Measurements from ENCODE around the gene CRTC3.
"Not testable (repeated sequence)": the region's sequence is repeated elsewhere in the genome, so short reads cannot be mapped to it uniquely, and the experiment has no call there.

CRTC3 gene

DNA sequence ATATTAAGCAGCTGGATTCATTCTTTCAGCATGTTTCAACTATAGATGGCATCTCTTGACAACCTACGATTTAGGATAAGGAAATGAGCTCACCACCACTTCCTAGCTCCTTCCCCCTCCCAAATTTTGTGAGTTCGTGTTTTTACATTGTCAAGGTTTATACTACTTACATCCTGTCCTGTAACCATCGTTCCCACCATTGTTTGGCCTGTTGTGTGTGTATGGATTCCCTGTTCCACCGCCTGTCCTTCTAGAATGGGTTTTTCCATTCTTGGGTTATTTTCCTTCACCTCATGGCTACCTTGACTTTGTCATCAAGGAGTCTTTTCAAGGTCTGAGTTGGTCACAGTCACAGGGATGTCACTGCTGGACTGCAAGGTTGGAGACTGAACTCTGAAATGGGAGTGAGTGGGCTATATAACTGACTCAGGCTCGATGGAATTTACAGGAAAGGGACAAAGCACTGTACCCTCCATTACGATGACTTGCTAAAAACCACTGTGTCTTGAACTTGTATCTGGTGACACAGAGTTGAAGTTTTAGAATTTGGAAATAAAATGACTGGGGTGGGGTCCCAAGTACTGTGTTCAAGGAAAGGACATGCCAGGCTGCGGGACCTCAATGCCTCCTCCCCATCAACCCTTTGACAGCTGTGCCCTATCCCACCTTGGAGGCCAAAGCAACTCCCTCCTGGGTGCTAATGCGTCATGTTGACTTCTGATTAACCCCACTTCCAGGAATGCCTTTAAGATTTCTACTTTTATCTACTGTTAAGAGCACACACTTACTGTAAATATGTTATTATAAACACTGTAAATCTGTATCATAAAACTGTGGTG, 120.6 kb downstream of the CRTC3 start:
- DNase-seq (ENCODE audit: low spot score), result no peak

DNA sequence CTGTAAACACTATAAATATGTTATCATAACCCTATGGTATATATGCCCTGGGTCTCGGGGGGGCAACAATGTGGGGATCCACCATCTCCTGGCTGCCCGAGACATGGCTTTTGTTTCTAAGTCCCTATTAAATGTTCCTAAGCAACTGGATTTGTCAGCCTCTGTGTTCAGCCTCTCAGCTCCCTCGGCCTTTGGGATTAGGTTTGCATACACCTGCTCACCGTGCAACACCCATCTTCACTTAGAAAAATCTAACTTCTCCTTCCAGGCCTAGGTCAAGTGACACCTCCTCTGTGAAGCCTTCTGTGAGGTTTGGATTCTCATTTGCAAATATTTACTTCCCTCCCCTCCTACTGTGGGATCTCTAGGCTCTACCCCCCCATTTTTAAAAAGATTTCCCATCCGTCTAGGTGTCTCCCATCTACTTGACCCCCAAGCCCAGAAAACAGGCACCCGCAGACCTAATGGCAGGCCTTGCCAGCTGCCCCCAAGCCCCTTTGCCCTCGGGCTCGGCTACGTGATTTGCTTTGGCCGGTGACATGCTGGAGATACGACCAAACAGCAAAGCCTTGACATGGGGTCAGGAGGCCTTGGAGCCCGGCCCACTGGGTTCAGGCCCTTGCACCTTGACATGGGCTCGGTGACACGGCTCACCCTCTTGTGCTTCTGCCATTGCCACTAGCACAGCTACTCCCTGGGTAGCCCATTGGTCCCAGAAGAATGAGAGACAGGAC, 121.4 kb downstream of the CRTC3 start:
- DNase-seq (ENCODE audit: low spot score), result no peak

DNA sequence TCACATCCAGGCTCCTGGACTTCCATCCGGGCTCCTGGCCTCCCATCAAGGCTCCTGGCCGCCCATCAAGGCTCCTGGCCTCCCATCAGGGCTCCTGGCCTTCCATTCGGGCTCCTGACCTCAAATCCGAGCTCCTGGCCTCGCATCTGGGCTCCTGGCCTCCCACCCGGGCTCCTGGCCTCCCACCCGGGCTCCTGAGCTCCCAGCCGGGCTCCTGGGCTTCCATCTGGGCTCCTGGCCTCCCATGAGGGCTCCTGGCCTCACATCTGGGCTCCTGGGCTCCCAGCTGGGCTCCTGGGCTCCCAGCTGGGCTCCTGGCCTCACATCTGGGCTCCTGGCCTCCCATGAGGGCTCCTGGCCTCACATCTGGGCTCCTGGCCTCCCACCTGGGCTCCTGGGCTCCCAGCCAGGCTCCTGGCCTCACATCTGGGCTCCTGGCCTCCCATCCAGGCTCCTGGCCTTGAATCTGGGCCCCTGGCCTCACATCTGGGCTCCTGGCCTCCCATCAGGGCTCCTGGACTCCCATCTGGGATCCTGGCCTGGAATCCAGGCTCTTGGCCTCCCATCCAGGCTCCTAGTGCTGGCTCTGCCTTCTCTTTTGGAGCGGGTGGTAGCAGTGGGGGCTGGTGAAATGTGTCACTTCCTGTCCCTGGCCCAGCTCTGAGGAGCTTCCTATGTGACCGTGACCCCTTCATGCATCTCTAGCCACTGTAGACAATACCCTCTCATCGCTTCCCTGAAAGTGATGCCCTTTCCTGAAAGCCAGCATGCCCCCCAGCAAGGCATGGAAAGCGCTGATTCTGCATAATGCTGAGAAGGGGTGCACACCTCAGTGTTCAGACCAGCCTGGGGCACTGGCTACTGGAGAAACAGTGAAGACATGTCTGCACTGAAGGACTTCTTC, 124.8 kb downstream of the CRTC3 start:
- no peak for DNase-seq (ENCODE audit: low spot score)

DNA sequence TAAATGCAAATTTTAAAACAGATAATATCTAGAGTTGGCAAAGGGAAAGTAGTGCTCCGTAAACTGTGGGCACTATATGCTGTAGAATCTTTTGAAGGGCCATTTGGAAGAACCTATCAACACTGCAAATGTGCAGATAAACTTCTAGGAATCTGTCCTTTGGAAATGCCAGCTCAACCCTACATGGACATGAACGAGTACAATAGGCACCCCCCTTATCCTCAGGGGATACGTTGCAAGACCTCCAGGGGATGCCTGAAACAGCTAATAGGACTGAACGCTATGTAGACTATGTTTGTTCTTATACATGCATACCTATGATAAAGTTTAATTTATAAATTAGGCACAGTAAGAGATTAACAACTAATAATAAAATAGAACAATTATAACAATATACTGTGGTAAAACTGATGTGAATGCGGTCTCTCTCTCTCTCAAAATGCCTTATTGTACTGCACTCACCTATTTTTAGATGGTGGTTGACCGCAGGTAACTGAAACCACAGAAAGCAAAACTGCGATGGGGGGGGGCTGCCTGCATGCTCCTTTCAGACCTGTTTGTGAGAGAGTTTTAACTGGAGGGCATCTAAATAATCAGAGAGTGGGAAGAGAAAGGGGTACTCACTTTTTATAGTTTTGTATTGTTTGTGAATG, 127.9 kb downstream of the CRTC3 start:
- peak; percentile 22 for DNase-seq (ENCODE audit: low spot score)

DNA sequence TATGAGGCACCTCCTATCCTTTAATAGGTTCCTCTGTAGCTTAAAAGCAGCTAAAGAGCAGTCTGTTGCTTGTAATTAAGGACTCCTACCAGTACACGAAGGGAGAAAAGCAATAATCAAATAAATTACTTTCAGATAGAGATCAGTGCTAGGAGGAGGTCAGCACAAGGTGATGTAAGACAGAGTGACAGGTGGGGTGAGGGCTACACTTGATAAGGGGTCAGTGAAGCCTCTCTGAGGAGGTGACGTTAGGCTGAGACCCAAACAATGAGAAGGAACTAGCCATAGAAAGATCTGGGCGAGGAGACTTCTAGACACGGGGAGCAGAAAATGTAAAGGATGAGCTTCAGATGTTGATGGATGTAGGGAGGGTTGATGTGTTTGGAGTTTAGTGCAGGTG, 129.8 kb downstream of the CRTC3 start:
- DNase-seq (ENCODE audit: low spot score), result no peak

DNA sequence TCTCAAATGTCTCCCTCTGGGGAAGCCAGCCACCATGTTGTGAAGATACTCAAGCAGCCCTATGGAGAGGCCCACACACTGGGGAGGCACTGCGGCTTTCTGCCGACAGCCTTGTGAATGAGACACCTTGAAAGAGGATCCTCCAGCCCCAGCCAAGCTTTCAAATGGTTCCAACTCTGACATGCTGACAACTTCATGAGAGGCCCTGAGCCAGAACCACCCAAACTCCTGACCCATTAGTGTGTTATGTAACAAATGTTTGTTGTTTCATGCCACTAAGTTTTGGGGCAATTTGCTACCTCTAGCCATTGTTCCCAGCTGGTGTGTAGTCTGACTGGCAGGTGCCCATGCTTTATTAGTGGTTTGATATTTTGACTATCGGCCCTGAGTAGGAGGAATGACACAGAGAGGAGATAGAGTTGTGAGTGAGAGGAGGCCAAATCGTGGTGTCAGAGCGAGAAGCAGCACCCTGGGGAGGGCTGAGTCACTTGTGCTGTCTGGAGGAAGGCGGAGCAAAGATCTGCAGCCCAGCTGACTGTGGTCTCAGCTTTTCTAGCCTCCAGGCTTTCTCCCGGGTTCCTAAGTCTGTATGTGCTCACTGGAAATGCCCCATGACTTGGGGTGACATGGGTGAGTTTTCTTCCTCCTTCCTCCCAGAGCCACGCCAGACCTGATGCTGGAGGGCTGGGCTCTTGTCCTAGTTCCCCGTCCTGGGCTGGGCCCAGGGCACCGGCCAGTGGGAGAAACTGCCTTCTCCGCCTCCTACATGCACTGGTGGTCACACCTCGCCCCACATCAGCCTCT, 130.7 kb downstream of the CRTC3 start:
- peak; percentile 45 for DNase-seq (ENCODE audit: low spot score)

DNA sequence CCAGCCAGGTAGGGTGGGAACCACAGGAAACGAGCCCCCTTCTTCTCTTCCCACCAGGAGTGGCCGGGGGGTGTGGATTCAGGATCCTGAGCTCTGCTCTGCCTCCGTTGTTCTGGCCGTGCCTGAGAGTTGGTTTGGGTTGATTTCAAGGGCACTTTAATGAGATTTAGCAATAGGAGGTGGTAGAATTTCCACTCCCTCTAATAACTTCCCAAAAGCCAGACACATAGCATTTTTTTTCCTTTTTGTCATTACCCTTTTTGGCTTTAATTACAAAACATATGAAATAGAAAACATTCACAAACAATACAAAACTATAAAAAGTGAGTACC, 131.2 kb downstream of the CRTC3 start:
- not testable (repeated sequence) for DNase-seq (ENCODE audit: low spot score)

DNA sequence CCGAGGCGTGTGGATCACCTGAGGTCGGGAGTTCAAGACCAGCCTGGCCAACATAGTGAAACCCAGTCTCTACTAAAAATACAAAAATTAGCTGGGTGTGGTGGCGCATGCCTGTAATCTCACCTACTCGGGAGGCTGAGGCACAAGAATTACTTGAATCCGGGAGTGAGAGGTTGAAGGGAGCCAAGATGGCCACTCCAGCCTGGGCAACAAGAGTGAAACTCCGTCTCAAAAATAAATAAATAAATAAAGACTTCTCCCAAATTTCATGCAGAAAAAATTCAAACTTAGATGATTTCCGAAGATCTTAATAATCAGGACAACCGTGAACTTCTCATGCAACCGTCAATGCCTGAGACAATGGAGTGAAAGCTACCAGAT, 134.3 kb downstream of the CRTC3 start:
- DNase-seq (ENCODE audit: low spot score), result not testable (repeated sequence)

DNA sequence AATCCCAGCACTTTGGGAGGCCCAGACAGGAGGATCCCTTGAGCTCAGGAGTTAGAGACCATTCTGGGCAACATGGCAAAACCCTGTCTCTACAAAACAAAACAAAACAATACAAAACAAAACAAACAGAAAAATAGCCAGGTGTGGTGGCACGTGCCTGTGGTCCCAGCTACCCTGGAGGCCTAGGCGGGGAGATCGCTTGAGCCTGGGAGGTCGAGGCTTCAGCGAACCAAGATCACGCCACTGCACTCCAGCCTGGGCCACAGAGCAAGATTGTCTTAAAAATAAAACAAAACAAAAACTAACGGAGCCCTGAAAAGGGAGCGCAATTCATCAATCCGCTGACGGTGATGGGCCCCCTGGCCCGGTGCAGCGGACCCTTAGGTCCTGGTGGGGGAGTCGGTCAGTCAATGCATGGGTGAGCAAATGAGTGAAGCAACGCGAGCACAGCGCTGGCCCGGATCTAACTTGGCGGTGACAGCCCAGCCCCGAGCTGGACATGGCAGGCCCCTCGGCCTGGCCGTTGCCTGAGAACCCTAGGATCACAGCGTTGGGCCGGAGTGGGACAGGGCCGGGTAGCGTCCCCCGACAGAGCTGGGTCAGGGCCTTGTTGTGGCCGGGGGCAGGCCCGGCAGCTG, 135.0 kb downstream of the CRTC3 start:
- peak; percentile 31 for DNase-seq (ENCODE audit: low spot score)

DNA sequence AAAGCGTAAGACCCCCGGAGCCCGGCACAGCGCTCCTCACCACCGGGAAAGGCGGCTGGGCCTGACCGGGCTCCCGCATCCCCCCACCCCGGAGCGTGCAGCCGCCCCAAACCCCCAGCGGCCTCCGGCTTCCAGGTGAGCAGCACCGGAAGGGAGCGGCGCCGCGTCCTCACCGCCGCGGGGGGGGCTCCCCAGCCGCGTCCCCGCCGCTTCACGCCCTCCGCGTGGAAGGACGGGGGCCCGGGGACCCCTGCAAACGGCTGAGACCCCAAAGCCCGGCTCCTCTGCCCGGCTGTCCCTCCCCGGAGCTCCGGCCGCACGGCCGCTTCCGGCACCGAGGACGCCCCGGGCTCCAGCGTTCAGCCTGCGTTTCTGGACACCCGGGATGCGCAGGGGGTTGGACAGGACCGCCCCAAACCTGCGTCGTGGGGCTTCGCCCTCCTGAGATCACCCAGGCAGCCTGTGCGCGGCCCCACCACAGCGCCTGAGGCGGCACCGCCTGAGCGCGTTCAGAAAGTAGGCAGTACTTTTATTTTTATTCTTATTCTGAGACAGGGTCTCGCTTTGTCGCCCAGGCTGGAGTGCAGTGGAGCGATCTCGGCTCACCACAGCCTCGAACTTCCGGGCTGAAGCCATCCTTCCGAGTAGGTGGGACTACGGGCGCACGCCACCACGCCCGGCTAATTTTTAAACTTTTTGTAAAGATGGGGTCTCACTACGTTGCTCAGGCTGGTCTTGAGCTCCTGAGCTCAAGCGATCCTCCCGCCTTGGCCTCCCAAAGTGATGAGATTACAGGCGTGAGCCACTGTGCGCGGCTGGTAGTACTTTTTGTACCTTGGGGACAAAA, 135.8 kb downstream of the CRTC3 start:
- peak; percentile 74 for DNase-seq (ENCODE audit: low spot score)

DNA sequence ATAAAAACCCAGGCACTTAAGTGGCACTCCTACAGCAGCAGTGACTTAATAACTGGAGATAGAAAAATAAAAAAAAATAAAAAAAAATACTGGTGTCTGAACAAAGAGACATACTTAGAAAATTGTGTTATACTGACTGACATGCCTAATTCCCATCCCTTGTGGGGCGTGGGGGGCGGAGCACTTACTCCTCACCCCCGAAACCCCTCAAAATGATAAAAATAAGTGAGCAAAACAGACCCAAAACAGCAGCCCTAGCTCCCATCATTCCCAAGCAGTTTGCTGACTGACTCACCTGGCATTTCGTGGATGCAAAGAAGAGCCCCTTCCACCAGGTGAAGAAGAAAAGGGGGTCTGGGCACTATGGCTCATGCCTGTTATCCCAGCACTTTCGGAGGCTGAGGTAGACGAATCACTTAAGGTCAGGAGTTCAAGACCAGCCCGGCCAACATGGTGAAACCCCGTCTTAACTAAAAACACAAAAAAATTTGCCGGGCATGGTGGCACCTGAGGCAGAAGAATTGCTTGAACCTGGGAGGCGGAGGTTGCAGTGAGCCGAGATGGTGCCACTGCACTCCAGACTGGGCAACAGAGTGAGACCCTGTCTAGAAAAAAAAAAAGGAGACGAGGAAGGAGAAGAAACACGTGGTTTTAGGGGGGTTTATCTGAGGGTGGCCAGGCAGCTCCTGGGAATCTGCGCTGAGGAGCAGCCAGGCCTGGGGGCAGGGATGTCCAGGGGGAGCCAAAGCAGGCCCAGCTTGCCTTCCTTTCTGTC, 136.6 kb downstream of the CRTC3 start:
- DNase-seq (ENCODE audit: low spot score), result peak; percentile 32

DNA sequence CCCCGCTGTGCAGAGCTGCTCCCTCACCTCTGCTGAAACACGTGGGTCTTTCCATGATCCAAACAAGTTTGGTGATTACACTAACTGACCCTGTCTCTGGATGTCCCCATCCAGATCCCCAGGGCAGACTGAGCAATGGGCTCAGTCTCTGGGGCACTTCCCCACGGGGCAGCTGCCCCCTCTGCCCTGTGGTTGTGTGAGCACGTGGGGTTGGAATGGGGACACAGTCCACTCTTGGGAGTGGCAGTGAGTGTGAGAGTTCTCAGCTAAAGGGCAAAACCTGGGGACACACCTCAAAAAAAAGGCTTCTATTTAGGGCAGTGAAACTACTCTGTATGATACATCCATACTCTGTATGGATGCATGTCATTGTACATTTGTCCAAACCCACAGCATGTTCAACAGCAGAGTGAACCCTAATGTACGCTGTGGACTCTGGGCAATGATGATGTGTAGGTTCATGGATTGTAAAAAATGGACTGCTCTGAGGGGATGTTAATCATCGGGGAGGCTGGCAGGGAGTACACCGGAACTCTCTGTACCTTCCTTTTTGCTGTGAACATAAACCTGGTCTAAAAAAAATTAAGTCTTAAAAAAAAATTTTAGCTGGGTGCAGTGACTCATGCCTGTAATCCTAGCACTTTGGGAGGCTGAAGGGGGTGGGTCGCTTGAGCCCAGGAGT, 137.5 kb downstream of the CRTC3 start:
- DNase-seq (ENCODE audit: low spot score), result no peak

DNA sequence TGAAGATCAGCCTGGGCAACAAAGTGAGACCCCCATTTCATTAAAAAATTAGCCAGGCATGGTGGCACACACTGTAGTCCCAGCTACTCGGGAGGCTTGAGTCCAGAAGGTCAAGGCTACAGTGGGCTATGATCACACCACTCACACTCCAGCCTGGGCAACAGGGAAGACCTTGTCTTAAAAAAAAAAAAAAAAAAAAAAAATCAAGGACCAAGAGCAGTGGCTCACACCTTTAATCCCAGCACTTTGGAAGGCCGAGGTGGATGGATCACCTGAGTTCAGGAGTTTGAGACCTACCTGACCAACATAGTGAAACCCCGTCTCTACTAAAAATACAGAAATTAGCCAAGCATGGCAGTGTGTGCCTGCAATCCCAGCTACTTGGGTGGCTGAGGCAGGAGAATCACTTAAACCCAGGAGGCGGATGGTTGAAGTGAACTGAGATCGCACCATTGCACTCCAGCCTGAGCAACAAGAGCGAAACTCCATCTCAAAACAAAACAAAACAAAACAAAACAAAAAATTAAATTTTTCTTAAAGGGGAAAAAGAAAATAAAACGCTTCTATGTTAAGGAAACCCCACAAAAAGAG, 138.1 kb downstream of the CRTC3 start:
- DNase-seq (ENCODE audit: low spot score), result not testable (repeated sequence)

DNA sequence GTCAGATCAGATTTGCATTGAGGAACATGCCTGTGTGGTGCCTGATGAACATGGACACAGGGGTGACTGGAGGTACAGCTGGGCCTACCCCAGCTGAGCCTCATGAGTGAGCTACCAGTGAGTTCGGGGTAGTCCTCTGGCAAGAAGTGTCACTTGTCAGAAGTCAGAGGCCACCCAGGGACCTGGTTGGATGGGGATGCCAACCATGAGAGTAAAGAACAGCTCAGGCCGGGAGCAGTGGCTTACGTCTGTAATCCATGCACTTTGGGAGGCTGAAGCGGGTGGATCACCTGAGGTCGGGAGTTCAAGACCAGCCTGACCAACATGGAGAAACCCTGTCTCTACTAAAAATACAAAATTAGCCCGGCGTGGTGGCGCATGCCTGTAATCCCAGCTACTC, 140.9 kb downstream of the CRTC3 start:
- DNase-seq (ENCODE audit: low spot score), result not testable (repeated sequence)

DNA sequence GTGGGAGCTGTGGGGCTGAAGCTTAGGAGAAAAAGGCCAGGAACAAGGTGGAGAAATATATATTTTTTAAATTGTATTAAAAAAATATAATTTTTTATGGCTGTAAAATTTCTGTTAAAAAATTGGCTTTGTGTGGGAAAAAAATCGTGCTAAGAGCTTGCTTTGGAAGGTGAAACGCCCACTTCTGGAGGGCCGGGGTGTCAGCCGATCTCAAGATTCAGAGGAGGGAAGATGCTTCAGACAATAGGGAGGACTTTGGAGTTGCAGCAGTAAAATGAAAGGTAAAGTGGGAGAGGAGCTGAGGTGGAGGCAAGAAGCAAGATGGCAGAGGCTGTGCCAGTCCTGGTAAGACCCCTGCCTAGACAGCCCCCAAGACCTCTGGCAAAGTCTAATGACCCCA, 141.5 kb downstream of the CRTC3 start:
- DNase-seq (ENCODE audit: low spot score), result no peak

DNA sequence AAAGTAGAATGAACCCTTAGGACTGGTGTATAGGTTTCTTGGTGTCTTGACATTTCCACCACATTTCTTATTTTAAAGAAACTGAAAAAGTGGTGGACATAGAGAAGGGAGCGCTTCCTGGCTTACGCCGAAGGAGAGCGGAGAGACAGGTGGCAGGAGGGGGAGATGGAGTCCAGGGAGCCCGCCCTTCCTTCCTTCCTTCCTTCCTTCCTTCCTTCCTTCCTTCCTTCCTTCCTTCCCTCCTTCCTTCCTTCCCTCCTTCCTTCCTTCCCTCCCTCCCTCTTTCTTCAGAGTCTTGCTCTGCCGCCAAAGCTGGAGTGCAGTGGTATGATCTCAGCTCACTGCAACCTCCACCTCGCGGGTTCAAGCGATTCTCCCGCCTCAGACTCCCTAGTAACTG, 143.6 kb downstream of the CRTC3 start:
- not testable (repeated sequence) for DNase-seq (ENCODE audit: low spot score)

DNA sequence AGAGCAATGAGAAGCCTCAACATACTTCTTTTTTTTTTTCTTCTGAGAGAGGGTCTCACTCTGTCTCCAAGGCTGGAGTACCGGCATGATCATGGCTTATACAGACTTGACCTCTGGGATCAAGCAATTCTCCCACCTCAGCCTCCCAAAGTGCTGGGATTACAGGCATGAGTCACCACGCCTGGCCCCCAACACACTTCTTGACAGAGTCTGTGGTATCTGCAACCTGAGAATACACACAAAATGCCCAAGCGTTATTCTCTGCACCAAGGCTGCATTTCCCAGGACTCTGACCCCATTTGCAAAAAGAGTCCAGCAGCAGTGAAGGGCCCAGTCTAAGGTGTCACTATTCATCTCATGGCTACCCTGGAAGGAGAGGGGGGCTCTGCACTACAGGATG, 144.8 kb downstream of the CRTC3 start:
- no peak for DNase-seq (ENCODE audit: low spot score)

DNA sequence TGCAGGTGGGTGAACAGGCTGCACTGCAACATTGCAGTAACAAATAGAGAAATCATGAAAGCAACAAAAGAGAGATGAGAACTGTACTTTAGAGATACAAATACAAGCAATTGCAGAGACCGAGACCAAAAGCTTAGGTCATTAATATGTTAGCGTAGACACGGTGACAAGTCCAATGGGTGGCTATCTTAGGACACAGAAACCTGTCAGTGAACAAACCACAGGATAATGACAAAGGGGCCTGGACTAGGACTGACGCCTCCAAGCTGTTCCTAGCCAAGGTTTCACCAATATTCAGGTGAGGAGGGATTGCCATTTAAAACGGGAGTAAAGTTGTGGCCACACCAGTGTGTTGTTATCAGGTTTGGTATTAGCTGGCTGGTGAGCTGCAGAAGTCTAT, 145.7 kb downstream of the CRTC3 start:
- DNase-seq (ENCODE audit: low spot score), result no peak

Data from germinal center (tissue), 1 donor.